HepG2 (cell line): ENCODE results near the gene ODAD4. TPM values are rescaled to one million over a fixed set of nuclear protein-coding genes. Genes with fewer than 3 reads are reported as not detected.

Experiments used
- ATAC-seq: fragments of 200-7000 bp; cut with Tn5 transposase; 3 replicates; pipeline ENCODE4 v1.9.1; 2020; ENCODE audit warnings: mild to moderate bottlenecking, moderate library complexity
- BruUV-seq: library from RNA; stranded (reverse); fragments of 400-500 nt; replicated peaks from 2 replicates; lab custom pipeline; 2021; lab: Mats Ljungman, UMichigan
- CTCF ChIA-PET: fragments of 300-600 bp; formaldehyde crosslinking; extraction: SDS; loops from one replicate; lab custom pipeline; 2021; ENCODE audit warnings: low total read pairs, inconsistent platforms, low intra/inter-chr PET ratio; lab: Yijun Ruan, JAX
- POLR2A ChIA-PET: fragments of 350-600 bp; sonication (Branson Sonifier 250); formaldehyde crosslinking; loops from one replicate; lab custom pipeline; 2020; ENCODE audit warnings: antibody characterized with exemption, inconsistent platforms; lab: Yijun Ruan, JAX
- DNase-seq: peaks from one replicate; pipeline ENCODE4 v3.0.0-alpha.2; 2015; ENCODE audit warnings: low spot score
- FAIRE-seq: peaks from 3 replicates; lab custom pipeline; 2011; peaks lifted over from hg19 to GRCh38; lab: Jason Lieb, UNC
- H2AFZ ChIP-seq: one replicate; pipeline ENCODE4 v1.6.1; 2011; ENCODE audit warnings: low read length, inconsistent platforms
- H3K27ac ChIP-seq: fragments of 300-600 bp; 3 replicates; pipeline ENCODE4 v1.8.0; 2011; ENCODE audit warnings: mixed run types, mild to moderate bottlenecking, mixed read lengths, low read length, inconsistent platforms; ENCODE audit not compliant: insufficient read depth; ENCODE audit errors: extremely low read length
- H3K27me3 ChIP-seq, 2 experiments: fragments of 200-600 bp in 1 of 2; 2 replicates in 1 of 2; 3 replicates in 1 of 2; pipeline versions ENCODE4 v1.6.0 to v1.8.0; 2011; ENCODE audit warnings: low read length in 2 of 2, mild to moderate bottlenecking in 2 of 2, moderate library complexity in 2 of 2, inconsistent platforms in 1 of 2; ENCODE audit not compliant: insufficient read depth in 2 of 2, control insufficient read depth in 1 of 2
- H3K36me3 ChIP-seq, 2 experiments: fragments of 200-600 bp in 1 of 2; replicated peaks in 1 of 2; 2 replicates in 1 of 2; 3 replicates in 1 of 2; pipeline versions ENCODE4 v1.5.1 to v1.8.0; 2011; ENCODE audit warnings: low read length in 2 of 2, inconsistent platforms in 1 of 2; ENCODE audit not compliant: insufficient read depth in 2 of 2, control insufficient read depth in 1 of 2
- H3K4me1 ChIP-seq: 2 replicates; pipeline ENCODE4 v1.5.1; 2012; ENCODE audit warnings: low read length, inconsistent platforms; ENCODE audit not compliant: insufficient read depth
- H3K4me2 ChIP-seq: 2 replicates; pipeline ENCODE4 v1.6.0; 2011; ENCODE audit warnings: low read depth, low read length, inconsistent platforms
- H3K4me3 ChIP-seq, 3 experiments: fragments of 200-600 bp in 1 of 3; sonication (generic), shearing (Covaris generic) in 1 of 3; replicated peaks in 1 of 3; 2 replicates each; pipeline ENCODE4 v1.5.1; 2011 to 2016; ENCODE audit warnings: low read length in 3 of 3, inconsistent platforms in 2 of 3, low read depth in 2 of 3, mild to moderate bottlenecking in 2 of 3, control low read depth in 1 of 3, mixed read lengths in 1 of 3; ENCODE audit not compliant: insufficient read depth in 1 of 3
- H3K79me2 ChIP-seq: one replicate; pipeline ENCODE4 v1.6.1; 2011; ENCODE audit warnings: low read length, inconsistent platforms; ENCODE audit not compliant: insufficient read depth
- H3K9ac ChIP-seq: 2 replicates; pipeline ENCODE4 v1.6.0; 2011; ENCODE audit warnings: mild to moderate bottlenecking, low read depth, low read length, inconsistent platforms; ENCODE audit not compliant: insufficient read depth
- H3K9me3 ChIP-seq: 2 replicates; pipeline ENCODE4 v1.5.1; 2012; ENCODE audit warnings: mild to moderate bottlenecking, low read length
- H4K20me1 ChIP-seq: 2 replicates; pipeline ENCODE4 v1.6.0; 2011; ENCODE audit warnings: inconsistent platforms, mild to moderate bottlenecking, low read length, moderate library complexity; ENCODE audit not compliant: insufficient read depth
- ATF7-NPFF ChIP-seq: sonication (generic); formaldehyde crosslinking; IDR thresholded peaks from 2 replicates; pipeline ENCODE4 v1.8.1; 2023; ENCODE audit warnings: mild to moderate bottlenecking, low read depth, missing genetic modification reagents, moderate library complexity
- KDM3A ChIP-seq: IDR thresholded peaks from 2 replicates; pipeline ENCODE4 v1.6.1; 2018; ENCODE audit warnings: low read depth, missing compliant biosample characterization
- KLF11 ChIP-seq: IDR thresholded peaks from 2 replicates; pipeline ENCODE4 v1.6.1; 2016; ENCODE audit warnings: missing compliant biosample characterization
- PAF1 ChIP-seq: IDR thresholded peaks from 2 replicates; pipeline ENCODE4 v1.6.1; 2016; ENCODE audit warnings: missing genetic modification reagents, missing compliant biosample characterization
- STAT6 ChIP-seq: sonication (generic); formaldehyde crosslinking; IDR thresholded peaks from 2 replicates; pipeline ENCODE4 v1.4.0; 2020; ENCODE audit warnings: missing genetic modification reagents, mild to moderate bottlenecking, borderline replicate concordance
- ZNF44 ChIP-seq: sonication (generic); formaldehyde crosslinking; IDR thresholded peaks from 2 replicates; pipeline ENCODE4 v1.5.1; 2020; ENCODE audit warnings: mild to moderate bottlenecking, missing genetic modification reagents
- WGBS: methylation state at CpG from one replicate; pipeline ENCODE4 v1.1.6; 2017; ENCODE audit warnings: low lambda C conversion rate; 5-methylcytosine and 5-hydroxymethylcytosine counted together
- in situ Hi-C: cut with HindIII; loops from 2 replicates; pipeline ENCODE4 v1.10.0; 2017; ENCODE audit warnings: low pct_unique_long_range_greater_than_20kb; ENCODE audit not compliant: extremely low pct_ligation_motif_present
- intact Hi-C: fragments of 100-400 bp; cut with micrococcal nuclease; formaldehyde crosslinking; loops from one replicate; pipeline ENCODE4 v1.10.0; 2022; ENCODE audit not compliant: unreplicated experiment
- polyA plus RNA-seq, 8 experiments: library from polyadenylated mRNA; depleted of rRNA in 3 of 8; stranded (reverse) in 7 of 8; unstranded in 1 of 8; fragments of >200 nt; fragmentation: Illumina TruSeq in 4 of 8; extraction: Trizol in 4 of 8; gene quantifications; 2 replicates each; pipeline versions ENCODE4 v1.2.1 to v1.2.3, GENCODE V29; 2011 to 2016; ENCODE audit warnings: low read depth in 4 of 8, missing spikeins in 1 of 8, mixed read lengths in 1 of 8; ENCODE audit not compliant: insufficient read depth in 1 of 8
- total RNA-seq, 5 experiments: library from RNA; depleted of rRNA; stranded (reverse); fragments of >200 nt; fragmentation: Illumina TruSeq; extraction: Trizol; gene quantifications; 2 replicates each; pipeline ENCODE4 v1.2.3, GENCODE V29; 2016; ENCODE audit warnings: low read depth in 1 of 5

Gene ODAD4
- total and polyA plus RNA-seq, 2 of the 13 experiments (the other 11 are each of a cell fraction or from before 2014, with no cell fraction given) = 0.48 to 0.53 TPM

GRCh38 chr17:41932816-41933389 is 2.5 kb downstream of the ODAD4 start:
- no peak overlapping the region for H3K4me2 ChIP-seq

More at GRCh38 chr17:41932816-41933389, 2.5 kb downstream of the ODAD4 start:
- WGBS = 23% methylated on average over 2 of the region's 2 CpGs
- H2AFZ ChIP-seq = no peak overlapping the region
- no peak overlapping the region for H3K4me3 ChIP-seq
- H3K9ac ChIP-seq = no peak overlapping the region
- intact Hi-C loops = no loop called here
- ATAC-seq (no peak), DNase-seq (no peak), FAIRE-seq (no peak)
- no peak overlapping the region for H3K27ac ChIP-seq
- POLR2A ChIA-PET = interaction anchor here (0.6 to 1.0 kb wide), 2 partner anchors 27 to 68 kb away, joined by 3 to 4 read pairs; partner anchors contain the start of gene KLHL11
- CTCF ChIA-PET = no interaction called here
- H3K79me2 ChIP-seq = peaks cover 3% of the 10 kb centered on the region
- H4K20me1 ChIP-seq = no peaks in the 10 kb centered on the region
- H3K27me3 ChIP-seq = no peaks in the 10 kb centered on the region
- in situ Hi-C loops = no loop called here
- BruUV-seq = no TSS peak
- no peaks in the 10 kb centered on the region for H3K9me3 ChIP-seq
- TF ChIP-seq PAF1 (CRISPR knock-in tag) (no peak), KDM3A (no peak), KLF11 (no peak), ZNF44 (CRISPR knock-in tag) (no peak), ATF7-NPFF (CRISPR knock-in tag) (no peak), STAT6 (CRISPR knock-in tag) (no peak)
- peaks cover 42% of the 10 kb centered on the region for H3K4me1 ChIP-seq
- H3K36me3 ChIP-seq = no peaks in the 10 kb centered on the region
